ENCODE data around the gene LPP. TPM values are rescaled to one million over a fixed set of nuclear protein-coding genes. Genes with fewer than 3 reads are reported as not detected.

Gene LPP
- total and polyA plus RNA-seq, 2 donors from 2014 or later, result 6.7 to 233 TPM

- H3K4me3 ChIP-seq (ENCODE audit: low read length in 3 of 3), result no peak overlapping the region
- intact Hi-C loops (cut with DNase I), result no loop called here
- TF ChIP-seq CTCF (IDR thresholded peaks at IDR 0.05; ENCODE audit: borderline replicate concordance, extremely low read depth, insufficient read depth), result no peak
- no peaks in the 10 kb centered on the region for H3K36me3 ChIP-seq (ENCODE audit: control insufficient read depth in 2 of 3, insufficient read depth in 3 of 3, low read length in 3 of 3)
- peaks cover 0 to 61% (median 41%) of the 10 kb centered on the region in 3 donors for H3K4me1 ChIP-seq (ENCODE audit: control insufficient read depth in 2 of 3, insufficient read depth in 2 of 3, low read depth in 1 of 3, low read length in 3 of 3)
- H3K9ac ChIP-seq (ENCODE audit: low read length in 3 of 3), result no peak overlapping the region
- H3K27me3 ChIP-seq (ENCODE audit: control insufficient read depth, insufficient read depth, low read length), result no peaks in the 10 kb centered on the region
- DNase-seq (no peak), FAIRE-seq (no peak)
- H3K9me3 ChIP-seq (ENCODE audit: control insufficient read depth in 2 of 3, insufficient read depth in 1 of 3, low read length in 3 of 3), result no peaks in the 10 kb centered on the region
- peak overlapping the region in 1 of 2 donors; percentile 47 for H3K27ac ChIP-seq (ENCODE audit: low read depth in 2 of 2, low read length in 2 of 2)
Measured at GRCh38 chr3:188165596-188165995, 11.6 kb downstream of the LPP start.

GRCh38 chr3:188166441-188166840, 12.5 kb downstream of the LPP start:
- intact Hi-C loops (cut with DNase I), result no loop called here
- TF ChIP-seq CTCF (IDR thresholded peaks at IDR 0.05; ENCODE audit: borderline replicate concordance, extremely low read depth, insufficient read depth), result no peak
- no peak for FAIRE-seq

DNA sequence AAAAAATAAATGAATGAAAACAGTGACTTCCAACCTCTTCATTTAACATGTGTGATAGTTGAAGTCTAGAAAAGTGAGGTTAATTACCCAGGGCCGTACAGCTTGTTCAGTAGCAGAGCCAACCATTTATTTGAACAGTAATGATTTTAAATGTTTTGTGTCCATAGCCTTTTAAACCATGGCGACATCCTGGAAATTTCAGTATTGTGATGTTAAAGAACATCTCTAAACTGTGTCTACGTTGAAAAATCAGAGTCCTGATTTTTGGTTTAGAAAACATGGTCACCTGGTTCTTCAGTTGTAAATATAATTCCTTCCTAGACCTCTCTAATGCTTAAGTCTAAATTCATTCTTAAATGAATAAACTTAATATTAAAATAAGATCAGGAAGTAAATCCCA, 14.2 kb downstream of the LPP start:
- intact Hi-C loops (cut with DNase I), result no loop called here
- H3K27ac ChIP-seq (ENCODE audit: low read depth in 2 of 2, low read length in 2 of 2), result no peak overlapping the region
- H3K9me3 ChIP-seq (ENCODE audit: control insufficient read depth in 2 of 3, insufficient read depth in 1 of 3, low read length in 3 of 3), result no peaks in the 10 kb centered on the region
- TF ChIP-seq CTCF (IDR thresholded peaks at IDR 0.05; ENCODE audit: borderline replicate concordance, extremely low read depth, insufficient read depth), result no peak
- H3K4me3 ChIP-seq (ENCODE audit: low read length in 3 of 3), result no peak overlapping the region
- DNase-seq (no peak), FAIRE-seq (no peak)
- H3K4me1 ChIP-seq (ENCODE audit: control insufficient read depth in 2 of 3, insufficient read depth in 2 of 3, low read depth in 1 of 3, low read length in 3 of 3), result peaks cover 0 to 61% (median 41%) of the 10 kb centered on the region in 3 donors
- H3K27me3 ChIP-seq (ENCODE audit: control insufficient read depth, insufficient read depth, low read length), result no peaks in the 10 kb centered on the region
- H3K36me3 ChIP-seq (ENCODE audit: control insufficient read depth in 2 of 3, insufficient read depth in 3 of 3, low read length in 3 of 3), result no peaks in the 10 kb centered on the region
- no peak overlapping the region for H3K9ac ChIP-seq (ENCODE audit: low read length in 3 of 3)

More at GRCh38 chr3:188166441-188166840, 12.5 kb downstream of the LPP start:
- Histone ChIP-seq H3K27ac (ENCODE audit: low read depth in 2 of 2, low read length in 2 of 2) (peak overlapping the region; percentile 30 to 55), H3K9me3 (ENCODE audit: control insufficient read depth in 2 of 3, insufficient read depth in 1 of 3, low read length in 3 of 3) (no peaks in the 10 kb centered on the region), H3K9ac (ENCODE audit: low read length in 3 of 3) (no peak overlapping the region), H3K4me3 (ENCODE audit: low read length in 3 of 3) (no peak overlapping the region), H3K36me3 (ENCODE audit: control insufficient read depth in 2 of 3, insufficient read depth in 3 of 3, low read length in 3 of 3) (no peaks in the 10 kb centered on the region), H3K27me3 (ENCODE audit: control insufficient read depth, insufficient read depth, low read length) (no peaks in the 10 kb centered on the region), H3K4me1 (ENCODE audit: control insufficient read depth in 2 of 3, insufficient read depth in 2 of 3, low read depth in 1 of 3, low read length in 3 of 3) (peaks cover 0 to 62% (median 44%) of the 10 kb centered on the region in 3 donors)
- DNase-seq, result peak in 1 of 5 donors; percentile 35

GRCh38 chr3:188168648-188169047, 14.7 kb downstream of the LPP start:
- Histone ChIP-seq H3K9me3 (ENCODE audit: control insufficient read depth in 2 of 3, insufficient read depth in 1 of 3, low read length in 3 of 3) (no peaks in the 10 kb centered on the region), H3K4me3 (ENCODE audit: low read length in 3 of 3) (no peak overlapping the region), H3K27me3 (ENCODE audit: control insufficient read depth, insufficient read depth, low read length) (no peaks in the 10 kb centered on the region), H3K36me3 (ENCODE audit: control insufficient read depth in 2 of 3, insufficient read depth in 3 of 3, low read length in 3 of 3) (no peaks in the 10 kb centered on the region), H3K4me1 (ENCODE audit: control insufficient read depth in 2 of 3, insufficient read depth in 2 of 3, low read depth in 1 of 3, low read length in 3 of 3) (peaks cover 0 to 59% (median 38%) of the 10 kb centered on the region in 3 donors), H3K27ac (ENCODE audit: low read depth in 2 of 2, low read length in 2 of 2) (no peak overlapping the region), H3K9ac (ENCODE audit: low read length in 3 of 3) (no peak overlapping the region)
- no peak for TF ChIP-seq CTCF (IDR thresholded peaks at IDR 0.05; ENCODE audit: borderline replicate concordance, extremely low read depth, insufficient read depth)
- FAIRE-seq, result no peak
- DNase-seq, result no peak
- intact Hi-C loops (cut with DNase I), result no loop called here

All from kidney (tissue), 14 donors.